ENCODE data around the gene CLCNKA.

The CLCNKA gene

DNA sequence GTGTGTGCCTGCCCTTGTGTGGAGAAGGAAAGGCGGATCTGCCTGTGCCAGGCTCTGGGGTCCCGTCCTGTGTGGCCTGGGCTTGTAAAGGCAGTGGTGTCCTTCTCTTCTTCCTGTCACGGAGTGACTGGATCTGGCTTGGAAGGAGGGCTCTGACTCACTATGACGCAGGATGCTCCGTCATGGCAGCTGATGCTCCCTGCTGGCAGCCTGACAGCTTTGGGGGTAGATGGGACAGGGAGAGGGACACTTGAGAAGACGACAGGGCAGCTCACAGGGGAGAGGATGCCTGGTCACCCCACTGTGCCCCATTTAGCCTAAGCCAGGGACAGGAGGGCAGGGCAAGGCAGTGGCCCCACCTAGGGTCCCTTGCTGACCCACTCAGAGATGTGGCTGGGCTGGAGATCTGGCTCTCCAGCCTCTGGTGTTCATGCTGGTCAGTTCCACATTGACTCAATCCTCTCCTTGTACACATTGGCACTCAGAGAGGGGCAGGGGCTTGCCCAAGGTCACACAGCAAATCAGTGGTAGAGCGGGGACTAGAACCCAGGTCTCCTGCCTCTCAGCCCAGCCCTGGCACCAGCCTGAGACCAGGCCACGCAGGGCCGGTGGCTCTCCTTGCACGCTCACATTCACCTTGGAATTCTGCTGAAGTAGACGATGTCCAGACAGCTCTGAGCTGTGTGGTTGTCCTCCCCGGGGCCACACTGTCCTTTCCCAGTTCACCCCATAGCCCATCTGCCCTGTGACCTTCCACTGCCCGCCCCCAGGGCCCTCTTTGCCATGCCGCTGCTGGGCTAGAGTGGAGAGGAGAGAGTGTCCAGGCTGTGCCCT, 54.4 kb downstream of the CLCNKA start:
- no peak for DNase-seq (ENCODE audit: low read depth in 1 of 2, low spot score in 1 of 2)

DNA sequence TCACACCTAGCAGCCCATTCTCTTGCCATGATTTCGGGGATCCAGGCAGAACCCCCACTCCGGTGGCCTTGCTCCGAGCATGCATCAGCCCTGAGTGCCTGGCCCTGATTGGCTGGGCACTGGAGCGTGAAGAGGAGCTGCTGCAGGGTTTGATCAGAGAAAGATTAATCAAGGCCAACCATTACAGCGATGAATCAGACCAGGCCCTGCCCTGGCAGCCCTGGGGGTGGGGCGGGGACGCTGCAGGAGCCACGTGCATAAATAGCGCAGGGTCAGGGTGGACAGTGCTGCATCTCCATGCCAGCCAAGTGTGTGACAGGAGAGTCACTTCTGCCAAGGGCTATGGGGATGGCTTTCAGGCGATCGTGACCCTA, 55.0 kb downstream of the CLCNKA start:
- DNase-seq (ENCODE audit: low read depth in 1 of 2, low spot score in 1 of 2): no peak

DNA sequence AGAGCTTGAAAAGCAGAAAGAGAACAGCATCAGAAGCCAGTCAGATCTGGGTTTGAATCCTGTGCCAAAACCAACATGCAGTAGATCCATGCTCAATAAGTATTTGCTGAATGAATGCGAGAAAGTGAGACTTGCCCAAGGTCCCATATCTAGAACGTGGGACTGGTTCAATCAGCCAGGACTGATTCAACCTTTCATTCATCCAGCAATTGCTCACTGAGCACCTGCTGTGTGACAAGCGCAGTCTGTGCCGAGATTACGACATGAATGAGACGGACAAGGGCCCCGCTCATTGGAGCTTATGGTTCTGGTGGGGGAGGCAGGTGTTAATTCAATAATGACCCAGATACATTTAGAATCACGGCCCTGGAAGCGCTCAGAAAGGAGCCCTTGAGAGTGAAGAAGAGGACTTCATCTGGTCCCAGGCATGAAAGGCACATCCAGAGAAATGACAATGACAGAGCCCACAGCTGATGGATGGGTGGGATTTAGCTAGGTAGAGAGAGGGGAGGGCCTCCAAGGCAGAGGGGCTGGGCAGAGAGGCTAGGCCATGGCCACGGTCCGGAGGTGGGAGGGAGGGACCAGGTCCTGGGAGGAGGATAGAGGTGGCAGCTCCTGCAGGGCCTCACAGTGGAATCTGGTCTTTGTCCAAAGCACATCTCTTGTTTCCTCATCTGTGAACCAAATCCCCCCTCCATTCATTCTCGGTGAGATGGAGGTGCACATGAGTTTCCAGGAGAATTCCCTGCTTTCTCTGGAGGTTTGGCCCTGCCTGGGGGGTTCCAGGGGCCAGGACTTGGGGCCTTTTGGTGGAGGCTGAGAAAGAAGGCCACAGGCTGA, 55.8 kb downstream of the CLCNKA start:
- no peak for DNase-seq (ENCODE audit: low read depth in 1 of 2, low spot score in 1 of 2)

DNA sequence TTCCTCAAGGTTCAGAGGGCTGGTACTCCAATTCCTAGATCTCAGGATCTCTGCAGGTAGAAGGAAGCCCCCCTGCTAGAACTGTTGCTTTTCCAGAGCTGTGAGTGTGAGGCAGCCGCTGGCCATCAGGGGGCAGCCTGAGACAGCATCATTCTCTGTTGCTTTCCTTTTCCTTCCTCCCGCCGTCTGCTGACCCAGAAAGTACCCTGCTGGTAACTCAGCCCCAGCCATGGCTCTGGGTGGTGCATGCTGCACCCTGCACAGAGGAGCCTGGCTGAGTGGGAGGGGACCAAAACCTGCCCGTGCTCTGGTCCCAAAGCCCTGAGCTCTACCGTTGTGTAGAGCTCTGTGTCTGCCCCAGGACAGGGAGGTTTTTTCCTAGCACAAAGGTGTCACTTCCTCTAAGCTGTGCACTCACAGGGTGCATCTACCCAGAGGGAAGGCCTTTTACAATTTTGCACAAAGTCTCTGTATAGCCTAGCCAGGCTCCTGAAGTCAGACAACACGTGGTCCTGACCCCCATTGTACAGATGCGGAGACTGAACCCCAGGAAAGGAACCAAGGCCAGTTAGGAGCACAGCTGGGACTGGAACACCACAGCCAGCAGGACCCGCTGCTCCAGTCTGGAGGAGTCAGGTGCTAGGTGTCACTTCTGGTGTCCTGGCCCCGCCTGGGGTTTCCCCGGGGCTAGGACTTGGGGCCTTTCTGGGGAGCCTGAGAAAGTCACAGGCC, 57.3 kb downstream of the CLCNKA start:
- DNase-seq (ENCODE audit: low read depth in 1 of 2, low spot score in 1 of 2): peak; percentile 40 to 57

DNA sequence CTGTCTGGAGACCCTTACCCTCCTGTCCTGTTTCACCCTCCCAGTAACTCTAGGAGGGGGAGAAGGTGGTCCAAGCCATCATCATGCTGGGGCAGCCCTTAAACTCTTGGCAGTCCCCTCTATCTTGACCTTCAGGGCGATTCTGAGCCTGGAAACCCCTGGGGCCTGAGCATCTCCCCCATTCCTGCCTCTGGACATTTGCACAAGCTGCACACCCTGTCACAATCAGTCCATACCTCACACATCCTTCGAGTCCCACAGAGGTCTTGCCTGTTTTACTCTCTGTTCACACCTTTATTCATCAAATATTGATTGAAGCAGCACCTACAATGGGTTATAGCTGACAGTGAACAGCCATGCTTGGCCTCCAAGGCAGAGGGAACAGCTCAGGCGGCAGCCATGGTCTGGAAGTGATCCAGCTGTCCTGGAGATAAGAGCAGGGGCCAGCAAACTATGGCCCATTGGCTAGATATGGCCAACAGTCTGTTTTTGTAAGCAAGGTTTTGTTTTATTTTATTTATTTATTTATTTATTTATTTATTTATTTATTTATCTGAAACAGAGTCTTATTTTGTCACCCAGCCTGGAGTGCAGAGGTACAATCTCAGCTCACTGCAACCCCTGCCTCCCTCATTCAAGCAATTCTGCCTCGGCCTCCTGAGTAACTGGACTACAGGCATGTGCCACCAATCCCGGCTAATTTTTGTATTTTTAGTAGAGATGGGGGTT, 58.8 kb downstream of the CLCNKA start:
- no peak for DNase-seq (ENCODE audit: low read depth in 1 of 2, low spot score in 1 of 2)

DNA sequence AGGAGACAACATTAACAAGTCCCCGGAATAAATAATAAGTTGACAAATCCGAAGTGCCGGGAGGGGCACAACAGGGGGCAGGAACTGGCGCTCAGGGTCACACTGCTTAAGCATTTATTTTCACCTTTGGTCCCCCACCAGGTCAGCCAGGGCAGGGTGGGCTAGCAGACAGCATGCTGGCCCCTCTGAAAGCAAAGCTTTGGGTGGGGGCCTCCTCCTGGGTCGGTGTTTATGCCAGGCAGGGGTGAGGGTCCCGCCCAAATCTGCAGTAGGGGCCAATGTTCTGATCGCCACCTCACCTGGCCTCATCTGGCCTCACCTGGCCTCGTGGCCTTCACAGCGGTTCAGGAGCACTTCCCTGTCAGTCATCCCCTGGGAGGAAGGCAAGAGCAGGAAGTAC, 59.8 kb downstream of the CLCNKA start:
- DNase-seq (ENCODE audit: low read depth in 1 of 2, low spot score in 1 of 2): no peak

DNA sequence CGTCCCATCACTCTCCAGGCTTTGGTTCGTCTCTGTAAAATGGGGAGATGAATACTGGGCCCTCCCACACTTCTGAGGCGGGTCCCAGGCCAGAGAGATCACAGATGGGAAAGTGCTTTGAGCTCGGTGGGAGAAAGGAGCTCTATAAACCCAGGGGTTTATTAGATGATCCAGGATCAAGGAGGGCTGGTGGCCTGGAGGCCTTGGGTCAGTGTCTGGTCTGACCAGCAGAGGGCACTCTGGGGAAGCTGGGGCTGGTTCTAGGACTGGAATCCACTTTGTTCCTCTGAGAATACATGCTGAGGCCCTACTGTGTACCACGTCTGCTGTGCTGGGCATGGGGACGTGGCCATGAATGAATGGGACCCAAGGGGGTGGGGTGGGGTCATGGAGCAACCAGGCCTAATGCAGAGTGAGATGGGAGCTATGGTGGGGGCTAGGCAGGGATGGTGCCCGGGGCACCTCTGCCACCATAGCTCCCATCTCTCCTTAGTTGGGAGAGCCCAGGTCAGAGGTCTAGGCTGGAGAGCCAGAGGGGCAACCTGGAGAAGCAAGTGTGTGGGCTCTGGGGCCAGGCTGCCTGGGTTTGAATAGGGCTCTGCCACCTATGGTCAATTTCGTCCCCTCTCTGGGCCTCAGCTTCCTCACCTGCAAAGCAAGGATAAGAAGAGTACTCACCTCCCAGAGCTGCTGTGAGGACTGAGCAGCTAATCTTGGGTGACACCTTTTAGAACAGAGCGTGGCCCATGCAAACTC, 60.6 kb downstream of the CLCNKA start:
- peak; percentile 20 to 41 for DNase-seq (ENCODE audit: low read depth in 1 of 2, low spot score in 1 of 2)

DNA sequence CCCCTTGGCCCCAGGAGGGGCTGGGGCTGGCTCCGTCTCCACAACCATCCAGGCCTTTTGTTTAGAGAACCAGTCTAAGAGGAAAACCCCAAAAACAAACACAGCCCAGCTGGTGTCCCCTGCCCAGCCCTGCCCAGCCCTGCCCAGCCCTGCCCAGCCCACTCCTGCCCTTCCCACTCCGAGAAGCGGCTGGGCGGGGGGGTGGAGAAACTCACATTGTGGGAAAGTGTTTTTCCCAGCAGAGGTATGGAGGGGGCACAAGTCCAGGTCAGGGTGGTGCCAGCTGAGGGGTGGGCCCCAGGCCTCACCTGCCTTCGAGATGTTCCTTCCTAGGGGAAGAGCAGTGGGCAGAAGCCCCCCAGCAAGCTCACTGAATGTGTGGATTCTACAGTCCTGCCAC, 61.6 kb downstream of the CLCNKA start:
- DNase-seq (ENCODE audit: low read depth in 1 of 2, low spot score in 1 of 2): no peak

Data from stimulated activated CD4-positive, alpha-beta T cell treated with anti-CD3 and anti-CD28 coated beads, Interleukin-15, amount 100 ng/mL, for 1 hour (primary cell).